ENCODE results near the gene RNF32.
"Not testable (repeated sequence)": the region's sequence is repeated elsewhere in the genome, so short reads cannot be mapped to it uniquely, and the experiment has no call there.

RNF32 gene

GRCh38 chr7:156676263-156676662 lies 35.7 kb downstream of the RNF32 start:
- DNase-seq, result no peak

- DNase-seq, result no peak
These were observed 36.9 kb downstream of the RNF32 start for GRCh38 chr7:156677374-156678054.

- no peak for DNase-seq
These were observed 39.7 kb downstream of the RNF32 start for GRCh38 chr7:156680281-156680680.

GRCh38 chr7:156682928-156683327 lies 42.4 kb downstream of the RNF32 start:
- no peak for DNase-seq

- no peak for DNase-seq
These were observed 43.7 kb downstream of the RNF32 start for GRCh38 chr7:156684251-156684650.

- no peak for DNase-seq
These were observed 44.1 kb downstream of the RNF32 start for GRCh38 chr7:156684661-156685060.

- no peak for DNase-seq
These were observed 51.2 kb downstream of the RNF32 start for GRCh38 chr7:156691764-156692163.

GRCh38 chr7:156692849-156693248 lies 52.3 kb downstream of the RNF32 start:
- DNase-seq, result no peak

- DNase-seq, result no peak
These were observed 53.1 kb downstream of the RNF32 start for GRCh38 chr7:156693627-156694026.

- DNase-seq, result not testable (repeated sequence)
These were observed 56.7 kb downstream of the RNF32 start for GRCh38 chr7:156697283-156697682.

- not testable (repeated sequence) for DNase-seq
These were observed 57.9 kb downstream of the RNF32 start for GRCh38 chr7:156698512-156698911.

GRCh38 chr7:156701787-156702186 lies 61.2 kb downstream of the RNF32 start:
- DNase-seq, result not testable (repeated sequence)

- no peak for DNase-seq
These were observed 61.8 kb downstream of the RNF32 start for GRCh38 chr7:156702399-156702798.

GRCh38 chr7:156703209-156703608 lies 62.6 kb downstream of the RNF32 start:
- no peak for DNase-seq

GRCh38 chr7:156703773-156704482 lies 63.4 kb downstream of the RNF32 start:
- no peak for DNase-seq

- no peak for DNase-seq
These were observed 81.7 kb downstream of the RNF32 start for GRCh38 chr7:156722043-156722826.

GRCh38 chr7:156725073-156725472 lies 84.5 kb downstream of the RNF32 start:
- no peak for DNase-seq

- DNase-seq, result no peak
These were observed 85.4 kb downstream of the RNF32 start for GRCh38 chr7:156725936-156726335.

Measured in stimulated activated CD4-positive, alpha-beta T cell treated with anti-CD3 and anti-CD28 coated beads, Interleukin-4, amount 100 ng/mL, for 4 hours (primary cell).